DMS79 (cell line): ENCODE data around the gene TRIM63.

Experiments used
- DNase-seq: peaks from one replicate; lab custom pipeline; 2025; lab: John Stamatoyannopoulos, UW

Gene TRIM63

GRCh38 chr1:26084844-26085243 lies 17.4 kb upstream of the TRIM63 start:
- no peak for DNase-seq

DNA sequence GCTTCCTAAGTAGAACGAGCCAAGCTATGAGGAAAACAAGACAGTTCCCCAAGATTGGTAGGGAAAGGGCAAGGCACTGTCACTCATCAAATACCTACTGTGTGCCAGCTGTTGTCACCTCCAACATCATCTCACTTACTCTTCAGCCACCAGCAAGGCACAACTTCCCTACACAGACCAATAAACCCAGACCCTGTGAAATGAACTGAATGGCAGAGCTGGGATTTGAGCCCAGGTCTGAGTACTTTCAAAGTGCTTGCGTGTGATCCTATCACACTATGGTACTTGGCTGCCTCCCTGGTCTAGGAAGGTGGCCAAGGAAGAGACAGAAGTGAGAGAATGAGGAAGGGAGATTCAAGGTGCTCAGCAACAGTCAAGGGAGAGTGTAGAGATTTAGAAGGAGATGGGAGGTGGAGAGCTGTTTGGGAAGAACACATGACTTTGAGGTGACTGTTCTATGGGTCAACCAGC lies 16.7 kb upstream of the TRIM63 start:
- no peak for DNase-seq

DNA sequence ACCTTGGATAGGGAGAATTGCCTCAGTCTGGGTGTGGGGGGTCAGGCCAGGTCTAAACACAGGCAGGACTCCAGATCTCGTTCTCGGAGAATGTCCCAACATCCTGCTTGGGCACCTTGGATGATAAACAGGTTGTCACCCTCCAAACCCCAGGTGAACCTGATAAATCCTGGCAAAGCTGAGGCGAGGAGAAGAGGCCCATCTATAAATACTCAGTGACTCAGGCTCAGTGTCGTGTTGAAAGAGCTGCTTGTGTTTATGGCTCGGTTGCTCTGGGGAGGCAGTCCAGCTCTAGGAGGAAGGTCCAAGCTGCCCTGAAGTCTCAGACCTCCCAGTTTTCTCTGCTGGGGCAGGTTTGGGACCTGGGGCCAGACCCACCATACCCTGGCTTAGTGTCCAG lies 15.8 kb upstream of the TRIM63 start:
- DNase-seq: no peak

DNA sequence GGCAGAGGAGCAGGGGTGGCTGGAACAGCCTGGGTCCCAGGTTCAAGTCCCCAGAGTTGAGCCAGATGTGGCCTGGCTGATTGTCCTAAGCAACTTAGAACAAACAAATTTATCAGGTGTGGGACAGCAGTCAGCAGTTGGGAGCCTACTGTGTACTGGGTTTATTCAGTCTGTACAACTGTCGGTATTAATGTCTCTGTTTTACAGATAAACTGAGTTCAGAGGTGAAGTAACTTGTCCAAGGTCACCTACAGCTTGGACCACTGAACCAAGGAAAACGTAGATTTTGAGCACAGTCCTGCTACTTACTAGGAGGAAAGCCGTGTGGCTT lies 14.6 kb upstream of the TRIM63 start:
- DNase-seq: no peak

DNA sequence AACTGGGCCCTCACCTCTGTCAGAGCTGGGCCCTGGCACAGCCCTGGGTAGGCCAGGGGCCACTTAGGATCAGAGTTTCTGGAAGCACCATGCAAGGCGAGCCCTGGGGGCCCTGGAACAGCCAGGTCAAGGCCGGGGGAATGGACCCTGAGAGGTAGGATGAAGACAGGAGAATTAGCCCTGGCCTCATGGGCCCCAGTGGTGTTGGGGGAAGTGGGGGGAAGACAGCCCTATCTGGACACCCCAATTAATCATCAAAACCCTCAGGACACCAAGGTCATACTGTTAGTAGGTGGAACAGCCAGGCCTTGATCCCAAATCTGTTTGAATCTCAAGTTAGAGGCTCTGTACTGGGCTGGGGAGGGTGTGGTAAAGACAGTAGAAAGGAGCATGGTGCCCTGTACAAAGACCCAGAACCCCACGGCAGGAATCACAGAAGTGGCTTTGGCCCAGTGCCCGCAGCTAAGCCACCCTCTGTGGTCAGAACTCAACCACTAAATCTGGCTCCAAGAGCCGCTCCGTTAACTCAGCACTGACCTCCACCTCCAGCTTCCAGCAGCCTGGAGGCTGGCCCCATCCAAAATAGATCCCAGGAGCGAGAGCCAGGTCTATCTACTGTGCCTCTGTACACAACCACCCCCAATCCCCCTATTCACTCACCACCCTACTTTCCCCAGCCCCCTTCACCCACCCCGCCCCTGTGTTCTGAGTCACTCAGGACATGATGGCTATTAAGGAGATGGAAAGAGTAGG lies 14.0 kb upstream of the TRIM63 start:
- DNase-seq: no peak

GRCh38 chr1:26079960-26080814 lies 12.8 kb upstream of the TRIM63 start:
- no peak for DNase-seq

- no peak for DNase-seq
Measured at GRCh38 chr1:26079178-26079563, 11.7 kb upstream of the TRIM63 start.

- no peak for DNase-seq
Measured at GRCh38 chr1:26078286-26079177, 11.1 kb upstream of the TRIM63 start.

- no peak for DNase-seq
Measured at GRCh38 chr1:26077524-26077923, 10.1 kb upstream of the TRIM63 start.

DNA sequence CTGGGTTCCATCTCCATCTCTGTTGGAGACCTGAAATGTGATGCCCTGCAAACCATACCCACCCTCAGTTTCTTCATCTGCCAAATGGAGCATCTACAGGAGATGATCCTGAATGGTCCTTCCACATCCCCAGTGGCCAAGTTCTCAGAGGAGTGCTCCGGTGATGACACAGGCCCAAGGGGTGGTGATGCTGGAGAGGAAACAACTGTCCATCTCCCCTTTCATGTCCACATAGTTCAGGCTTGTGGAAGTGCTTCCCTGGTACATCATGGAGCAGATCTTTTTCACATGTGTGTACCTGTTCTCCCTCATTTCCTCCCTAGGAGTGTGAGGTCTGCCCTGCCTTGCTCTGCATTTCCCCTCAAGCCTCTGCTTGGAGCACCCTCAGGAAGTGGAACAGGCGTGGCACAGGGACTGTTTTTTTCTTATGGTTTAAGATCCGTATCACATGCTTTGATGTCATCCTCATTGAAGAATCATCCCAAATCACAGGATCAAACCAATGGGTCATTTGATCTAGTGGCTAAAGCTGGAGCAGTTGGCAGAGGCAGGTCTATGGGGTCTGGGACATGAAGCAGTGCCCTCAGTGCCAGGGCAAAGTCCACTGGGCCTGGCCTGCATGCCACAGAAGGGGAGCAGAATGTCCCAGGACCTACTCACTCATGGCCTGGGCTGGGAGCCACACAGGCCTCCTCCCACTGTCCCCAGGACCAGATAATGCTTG lies 8.2 kb upstream of the TRIM63 start:
- no peak for DNase-seq

DNA sequence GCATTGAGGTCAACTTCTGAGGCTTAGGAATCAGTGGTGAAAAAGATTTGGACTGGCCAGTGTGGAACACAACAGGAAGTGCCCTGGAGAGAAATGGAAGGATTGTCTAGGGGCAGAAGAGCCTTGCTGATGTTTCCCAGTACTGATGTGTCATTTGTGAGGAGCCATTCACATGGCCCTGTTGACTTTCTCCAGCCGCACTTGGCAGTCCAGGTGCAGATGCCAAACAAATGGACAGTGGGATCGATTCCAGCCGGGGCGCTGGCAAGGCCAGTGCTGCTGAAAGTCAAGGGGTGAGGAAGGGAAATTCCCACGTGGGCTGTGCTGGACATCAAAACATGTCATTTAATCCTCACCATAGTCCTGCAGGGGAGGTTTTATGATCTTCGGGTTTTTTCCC lies 4.9 kb upstream of the TRIM63 start:
- no peak for DNase-seq

DNA sequence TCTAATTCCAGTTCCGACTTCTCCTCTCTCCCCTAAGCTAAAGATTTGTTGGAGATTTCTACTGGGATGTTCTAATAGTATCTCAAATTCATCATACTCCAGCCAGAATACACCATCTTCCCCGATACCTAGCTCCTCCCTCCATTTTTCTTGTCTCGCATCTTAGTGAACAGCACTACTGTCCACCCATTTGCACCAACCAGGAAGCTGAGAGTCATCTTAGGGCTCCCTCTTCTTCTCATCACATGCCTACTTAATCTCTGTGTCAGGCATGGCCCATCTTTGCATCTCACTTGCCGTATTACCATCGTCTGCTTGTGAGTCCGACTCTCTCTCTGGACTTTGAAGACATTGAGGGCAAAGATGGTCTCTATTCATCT lies 3.5 kb upstream of the TRIM63 start:
- DNase-seq: no peak

DNA sequence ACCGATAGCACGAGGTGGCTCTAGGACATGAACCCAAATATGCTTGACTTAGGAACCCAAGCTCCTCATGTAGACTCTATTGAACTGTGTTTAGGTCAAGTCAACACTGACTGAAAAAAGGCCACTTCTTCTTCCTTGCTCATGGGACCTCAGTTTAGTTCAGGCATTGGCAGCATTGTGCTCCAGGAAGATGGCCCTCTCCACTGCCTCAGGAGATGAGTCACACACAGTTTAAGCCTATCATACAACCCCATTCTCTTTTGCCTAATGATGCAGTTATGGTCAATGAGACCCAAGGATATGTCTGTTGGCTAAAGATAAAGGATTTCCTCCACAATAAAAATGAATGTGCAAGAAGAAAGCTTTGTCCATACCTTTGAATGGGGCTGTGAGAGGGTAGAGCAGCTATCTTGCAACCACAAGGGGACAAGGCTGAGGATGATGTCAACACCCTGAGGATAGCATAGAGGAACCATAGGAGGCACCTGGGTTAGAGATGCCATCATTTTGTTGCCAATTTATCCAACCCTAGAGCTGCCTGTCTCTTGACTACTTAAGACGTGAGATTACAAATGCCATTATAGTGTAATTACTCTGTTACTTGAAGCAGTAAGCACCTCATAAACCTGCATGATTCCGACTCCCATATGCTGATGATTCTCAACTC lies 3.0 kb upstream of the TRIM63 start:
- DNase-seq: no peak

- DNase-seq: no peak
Measured at GRCh38 chr1:26069941-26070295, 2.5 kb upstream of the TRIM63 start.

- DNase-seq: no peak
Measured at GRCh38 chr1:26066857-26067256, 573 bp downstream of the TRIM63 start.

DNA sequence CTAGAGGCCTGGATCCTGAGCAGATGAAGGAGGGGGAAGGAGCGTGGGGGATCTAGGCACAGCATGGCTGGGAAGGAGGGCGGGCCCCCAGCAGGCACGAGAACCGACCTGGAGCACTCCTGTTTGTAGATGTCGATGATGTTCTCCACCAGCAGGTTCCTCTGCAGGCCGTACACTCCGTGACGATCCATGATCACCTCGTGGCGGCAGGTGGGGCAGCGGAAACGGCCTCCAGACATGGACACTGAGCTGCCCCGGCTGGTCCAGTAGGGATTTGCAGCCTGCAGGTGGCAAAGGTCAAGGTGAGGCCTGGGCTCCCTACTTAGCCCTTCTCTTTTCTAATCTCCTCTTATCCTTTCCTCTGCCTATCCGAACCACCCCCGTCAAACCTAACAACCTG lies 1.3 kb downstream of the TRIM63 start:
- no peak for DNase-seq

GRCh38 chr1:26064553-26064952 lies 2.9 kb downstream of the TRIM63 start:
- DNase-seq: no peak

GRCh38 chr1:26060832-26061574 lies 6.4 kb downstream of the TRIM63 start:
- no peak for DNase-seq

- no peak for DNase-seq
Measured at GRCh38 chr1:26059906-26060305, 7.5 kb downstream of the TRIM63 start.

- DNase-seq: no peak
Measured at GRCh38 chr1:26058052-26058595, 9.3 kb downstream of the TRIM63 start.
